ENCODE data around the gene MAF.

DNA sequence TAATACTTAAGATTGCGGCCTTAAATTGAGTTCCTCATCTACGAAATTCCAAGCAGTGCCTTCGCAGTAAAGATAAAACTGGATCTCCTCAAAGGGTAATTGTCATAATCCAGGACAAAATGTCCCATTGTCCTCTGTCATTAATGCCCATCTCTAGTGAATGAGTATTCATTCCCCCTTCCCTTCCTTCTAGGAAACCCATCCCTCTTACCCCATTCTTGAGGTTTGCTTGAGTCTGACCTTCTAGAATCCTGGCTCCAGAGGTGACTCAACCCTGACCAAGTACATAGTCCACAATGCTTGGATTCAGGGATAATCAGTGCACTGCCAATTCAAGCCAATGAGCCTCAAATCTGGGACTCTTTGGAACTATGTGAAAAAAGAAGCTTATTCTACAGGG is 47.0 kb upstream of the MAF start:
- TF ChIP-seq CTCF (IDR thresholded peaks at IDR 0.05; ENCODE audit: low read depth, low read length) (no peak), POLR2A (IDR thresholded peaks at IDR 0.05; ENCODE audit: extremely low read depth, insufficient read length) (no peak), MAX (IDR thresholded peaks at IDR 0.05; ENCODE audit: low read depth, low read length) (no peak), MYC (IDR thresholded peaks at IDR 0.05; ENCODE audit: low read depth, low read length) (no peak)
